ENCODE measurements around the gene SRSF3. TPM values are rescaled to one million over a fixed set of nuclear protein-coding genes. Genes with fewer than 3 reads are reported as not detected.

The SRSF3 gene
- total RNA-seq, 1 donor from 2014 or later, result 306 TPM

- no peak for DNase-seq (ENCODE audit: low spot score)
Observed at GRCh38 chr6:36622901-36623546, 28.9 kb downstream of the SRSF3 start.

GRCh38 chr6:36623547-36624459, 29.6 kb downstream of the SRSF3 start:
- DNase-seq (ENCODE audit: low spot score), result peak; percentile 93

DNA sequence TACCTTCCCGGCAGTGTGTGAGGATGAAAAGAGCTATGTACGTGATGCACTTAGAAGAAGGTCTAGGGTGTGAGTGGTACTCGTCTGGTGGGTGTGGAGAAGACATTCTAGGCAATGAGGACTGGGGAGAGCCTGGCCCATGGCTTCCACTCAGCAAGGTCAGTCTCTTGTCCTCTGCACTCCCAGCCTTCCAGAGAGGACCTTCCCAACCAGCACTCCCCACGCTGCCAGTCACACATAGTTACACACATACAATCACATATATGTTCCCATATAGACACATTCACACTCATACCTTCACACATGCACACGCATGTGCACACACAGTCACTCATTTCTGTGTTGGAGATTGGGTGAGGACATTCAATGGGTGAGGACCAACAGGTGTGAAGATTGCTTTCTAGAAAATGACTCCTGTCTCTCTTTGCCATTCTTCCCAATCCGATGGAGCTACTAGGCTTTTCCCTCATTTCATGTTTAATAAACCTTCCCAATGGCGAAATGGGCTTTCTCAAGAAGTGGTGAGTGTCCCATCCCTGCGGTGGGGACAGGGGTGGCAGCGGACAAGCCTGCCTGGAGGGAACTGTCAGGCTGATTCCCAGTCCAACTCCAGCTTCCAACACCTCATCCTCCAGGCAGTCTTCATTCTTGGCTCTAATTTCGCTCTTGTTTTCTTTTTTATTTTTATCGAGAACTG, 30.4 kb downstream of the SRSF3 start:
- DNase-seq (ENCODE audit: low spot score), result no peak

- no peak for DNase-seq (ENCODE audit: low spot score)
Observed at GRCh38 chr6:36625158-36625919, 31.2 kb downstream of the SRSF3 start.

GRCh38 chr6:36626636-36627035, 32.5 kb downstream of the SRSF3 start:
- DNase-seq (ENCODE audit: low spot score), result no peak

DNA sequence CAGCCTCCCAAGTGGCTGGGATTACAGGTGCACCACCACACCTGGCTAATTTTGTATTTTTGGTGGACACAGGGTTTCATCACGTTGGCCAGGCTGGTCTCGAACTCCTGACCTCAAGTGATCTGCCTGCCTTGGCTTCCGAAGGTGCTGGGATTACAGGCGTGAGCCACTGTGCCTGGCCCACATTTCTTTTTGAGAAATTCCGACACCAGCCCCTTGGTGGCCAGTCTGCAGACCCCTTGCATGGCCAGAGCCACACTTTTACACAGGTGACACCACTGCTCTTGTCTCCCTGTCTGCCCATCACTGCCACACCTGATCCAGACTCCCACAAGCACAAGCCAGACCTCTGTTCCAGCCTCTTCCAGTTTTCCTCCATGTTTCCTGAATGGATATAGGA, 33.0 kb downstream of the SRSF3 start:
- DNase-seq (ENCODE audit: low spot score), result no peak

- DNase-seq (ENCODE audit: low spot score), result peak; percentile 72
Observed at GRCh38 chr6:36627801-36628246, 33.7 kb downstream of the SRSF3 start.

DNA sequence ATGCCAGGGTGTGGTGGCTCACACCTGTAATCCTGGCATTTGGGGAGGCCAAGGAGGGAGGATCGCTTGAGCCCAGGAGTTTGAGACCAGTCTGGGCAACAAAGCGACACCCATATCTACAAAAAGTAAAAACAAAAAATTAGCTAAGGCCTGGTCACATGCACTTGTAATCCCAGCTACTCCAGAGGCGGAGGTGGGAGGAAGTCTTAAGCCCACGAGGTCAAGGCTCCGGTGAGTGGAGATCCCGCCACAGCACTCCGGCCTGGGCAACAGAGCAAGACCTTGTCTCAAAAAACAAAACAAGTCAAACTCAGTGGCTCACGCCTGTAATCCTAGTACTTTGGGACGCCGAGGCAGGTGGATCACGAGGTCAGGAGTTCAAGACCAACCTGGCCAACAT, 35.6 kb downstream of the SRSF3 start:
- no peak for DNase-seq (ENCODE audit: low spot score)

- DNase-seq (ENCODE audit: low spot score), result no peak
Observed at GRCh38 chr6:36631326-36632011, 37.3 kb downstream of the SRSF3 start.

DNA sequence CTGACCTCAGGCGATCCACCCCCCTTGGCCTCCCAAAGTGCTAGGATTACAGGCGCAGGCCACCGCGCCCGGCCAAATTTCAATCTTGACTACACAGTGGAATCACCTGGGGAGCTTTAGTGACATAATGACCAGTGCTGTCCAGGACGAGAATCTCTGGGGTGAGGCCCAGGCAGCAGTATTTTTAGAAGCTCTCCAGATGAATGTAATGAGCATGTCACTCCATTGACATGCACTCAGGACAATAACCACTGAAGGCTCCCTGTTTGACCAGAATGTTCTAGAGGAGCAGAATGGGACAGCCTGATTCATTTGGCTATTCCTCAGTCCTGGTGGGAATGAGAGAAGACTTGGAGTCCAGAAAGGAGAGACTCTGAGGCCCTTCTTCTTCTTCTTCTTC, 39.2 kb downstream of the SRSF3 start:
- no peak for DNase-seq (ENCODE audit: low spot score)

GRCh38 chr6:36633915-36634314, 39.8 kb downstream of the SRSF3 start:
- DNase-seq (ENCODE audit: low spot score), result peak; percentile 81

DNA sequence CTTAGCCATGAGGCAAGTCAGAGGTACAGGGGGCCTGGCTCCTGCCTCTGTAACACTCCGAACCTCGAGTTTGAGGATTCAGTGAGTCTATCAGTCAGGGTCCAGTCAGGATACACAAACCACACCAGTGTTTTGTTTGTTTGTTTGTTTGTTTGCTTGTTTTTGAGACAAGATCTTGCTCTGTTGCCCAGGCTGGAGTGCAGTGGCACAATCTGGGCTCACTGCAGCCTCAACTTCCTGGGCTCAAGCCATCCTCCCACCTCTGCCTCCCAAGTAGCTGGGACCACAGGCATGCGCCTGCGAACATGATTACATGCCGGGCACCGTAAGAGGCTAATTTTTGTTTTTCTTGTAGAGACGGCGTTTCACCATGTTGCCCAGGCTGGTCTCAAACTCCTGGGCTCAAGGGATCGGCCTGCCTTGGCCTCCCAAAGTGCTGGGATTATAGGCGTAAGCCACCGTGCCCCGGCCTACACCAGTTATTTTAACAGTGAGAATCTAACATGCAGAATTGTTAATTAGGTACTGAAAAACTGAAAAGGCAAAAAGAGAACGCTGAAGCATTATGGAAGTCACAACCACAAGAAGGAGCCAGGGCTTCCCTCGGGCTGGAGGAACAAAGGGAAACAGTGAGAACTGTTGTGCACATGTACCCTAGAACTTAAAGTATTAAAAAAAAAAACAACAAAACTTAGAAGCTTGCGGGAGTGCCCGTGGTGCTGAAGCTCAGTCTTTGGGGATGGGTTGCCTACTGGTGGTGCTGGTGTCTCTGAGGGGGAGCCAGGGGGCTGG, 40.4 kb downstream of the SRSF3 start:
- no peak for DNase-seq (ENCODE audit: low spot score)

- no peak for DNase-seq (ENCODE audit: low spot score)
Observed at GRCh38 chr6:36636283-36636682, 42.1 kb downstream of the SRSF3 start.

- no peak for DNase-seq (ENCODE audit: low spot score)
Observed at GRCh38 chr6:36636687-36637418, 42.7 kb downstream of the SRSF3 start.

- no peak for DNase-seq (ENCODE audit: low spot score)
Observed at GRCh38 chr6:36638579-36638978, 44.4 kb downstream of the SRSF3 start.

DNA sequence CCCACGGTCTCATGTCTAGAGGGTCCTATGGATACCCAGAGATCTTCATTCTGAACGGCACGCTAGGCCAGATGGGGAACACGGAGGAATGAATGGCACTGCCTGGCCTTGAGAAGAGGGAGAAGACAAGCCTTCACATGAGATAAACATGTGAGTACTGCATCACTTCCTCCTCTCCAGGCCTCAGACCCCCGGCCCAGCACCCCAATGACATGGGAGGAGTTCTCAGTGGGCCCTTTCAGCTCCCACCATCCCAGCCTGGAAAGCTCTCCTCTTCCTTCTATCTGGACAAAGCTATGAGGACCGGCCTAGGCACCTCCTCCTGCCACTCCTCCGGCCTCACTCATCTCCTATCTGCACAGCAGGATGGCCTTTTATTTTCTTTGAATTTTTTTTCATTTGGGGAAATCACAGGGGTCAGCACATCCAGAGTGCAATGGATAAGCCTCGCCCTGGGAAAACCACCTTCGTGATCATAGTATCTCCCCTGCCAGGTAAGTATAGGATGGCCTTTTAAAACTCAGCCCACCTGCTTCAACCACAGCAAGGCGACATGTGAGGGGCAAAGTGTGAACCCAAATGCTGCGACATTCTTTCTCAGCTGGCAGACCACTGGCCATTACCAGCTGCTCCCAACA, 45.1 kb downstream of the SRSF3 start:
- DNase-seq (ENCODE audit: low spot score), result no peak

DNA sequence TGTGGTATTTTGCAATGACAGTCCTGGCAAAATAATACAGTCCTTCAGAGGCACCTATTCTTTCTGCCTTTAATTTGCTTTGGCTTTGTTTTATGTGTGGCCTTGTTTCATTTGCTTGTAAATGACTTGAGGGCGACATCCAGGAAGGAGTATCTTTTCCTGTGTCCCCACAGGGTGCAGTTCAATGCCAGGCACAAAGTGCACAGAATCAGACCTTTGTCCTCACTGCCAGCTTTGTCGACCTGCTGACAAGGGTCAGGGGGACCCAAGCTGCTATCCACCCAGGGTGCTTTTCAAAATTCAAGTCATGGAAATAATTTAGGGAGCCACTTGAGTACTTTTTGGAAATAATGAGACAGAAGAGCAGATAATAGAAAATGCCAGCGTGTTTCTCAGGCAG, 47.4 kb downstream of the SRSF3 start:
- no peak for DNase-seq (ENCODE audit: low spot score)

DNA sequence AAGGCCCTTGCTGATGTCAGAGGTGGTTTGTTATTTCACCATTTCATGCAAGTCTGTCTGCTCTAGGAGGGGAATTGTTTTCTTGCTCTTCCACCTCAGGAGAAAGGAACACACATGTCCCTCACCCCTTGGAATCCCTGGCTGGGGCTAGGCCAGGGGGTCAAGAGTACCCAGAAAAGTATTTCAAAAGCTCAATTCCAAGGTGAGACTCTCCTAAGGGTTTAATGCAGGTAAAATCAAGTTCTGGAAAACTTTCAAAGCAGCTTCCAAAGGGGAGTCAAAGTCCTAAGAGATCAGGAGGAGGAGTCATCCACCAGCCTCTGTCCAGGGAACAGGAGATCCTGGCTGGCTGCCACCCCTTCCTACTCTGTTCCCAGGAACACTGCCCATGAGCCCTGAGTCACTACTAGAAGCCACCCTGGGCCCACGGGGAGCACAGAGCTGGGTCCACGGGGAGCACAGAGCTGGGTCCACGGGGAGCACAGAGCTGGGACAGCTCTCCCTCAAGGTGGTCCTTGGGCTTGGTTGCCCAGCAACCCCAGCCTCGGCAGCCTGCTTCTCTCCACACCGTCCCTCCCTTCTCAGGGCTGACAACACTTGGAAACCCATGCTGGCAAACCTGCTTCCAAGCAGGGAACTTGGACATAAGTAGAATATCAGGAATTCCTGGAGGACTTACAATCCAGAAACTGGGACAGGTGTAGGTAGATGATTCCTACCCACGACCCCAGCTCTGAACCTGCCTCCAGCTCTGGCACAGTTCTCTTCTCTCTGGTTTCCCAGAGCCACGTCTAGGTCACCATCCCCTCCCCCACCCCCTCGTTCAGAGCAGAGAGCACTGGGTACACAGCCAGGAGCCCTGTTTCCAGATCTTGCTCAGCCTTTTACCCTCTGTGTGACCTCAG, 49.0 kb downstream of the SRSF3 start:
- peak; percentile 73 for DNase-seq (ENCODE audit: low spot score)

Data from ureter (tissue), 1 donor.